Neuronal stem cell (in vitro differentiated cells): ENCODE data around the gene SEMA3A.

Experiments used
- DNase-seq: peaks from one replicate; pipeline ENCODE4 v3.0.0-alpha.2; 2013; ENCODE audit warnings: low spot score
- H2AFZ ChIP-seq: one replicate; pipeline ENCODE4 v1.6.1; 2013; ENCODE audit warnings: mild to moderate bottlenecking, low read length, inconsistent platforms
- H2AK5ac ChIP-seq: 2 replicates; pipeline ENCODE4 v1.6.1; 2013; ENCODE audit warnings: low read depth, mild to moderate bottlenecking, inconsistent platforms, low read length, moderate library complexity, mixed read lengths
- H2BK120ac ChIP-seq: 2 replicates; pipeline ENCODE4 v1.6.1; 2013; ENCODE audit warnings: low read depth, mild to moderate bottlenecking, inconsistent platforms, low read length, moderate library complexity, mixed read lengths
- H2BK12ac ChIP-seq: one replicate; pipeline ENCODE4 v1.6.1; 2013; ENCODE audit warnings: low read length, inconsistent platforms
- H2BK15ac ChIP-seq: 2 replicates; pipeline ENCODE4 v1.6.1; 2013; ENCODE audit warnings: mild to moderate bottlenecking, low read length, inconsistent platforms, mixed read lengths
- H2BK5ac ChIP-seq: one replicate; pipeline ENCODE4 v1.6.1; 2013; ENCODE audit warnings: inconsistent platforms, mild to moderate bottlenecking, low read length, moderate library complexity
- H3K14ac ChIP-seq: one replicate; pipeline ENCODE4 v1.6.1; 2013; ENCODE audit warnings: low read length, inconsistent platforms
- H3K18ac ChIP-seq: 2 replicates; pipeline ENCODE4 v1.6.1; 2013; ENCODE audit warnings: low read length, inconsistent platforms
- H3K23ac ChIP-seq: 2 replicates; pipeline ENCODE4 v1.6.1; 2013; ENCODE audit warnings: low read depth, mild to moderate bottlenecking, mixed read lengths, low read length, inconsistent platforms; ENCODE audit not compliant: poor library complexity
- H3K27ac ChIP-seq: replicated peaks from 3 replicates; pipeline ENCODE4 v1.5.1; 2013; ENCODE audit warnings: low read length, inconsistent platforms
- H3K27me3 ChIP-seq, 3 experiments: 2 replicates each; pipeline ENCODE4 v1.6.1; 2013; ENCODE audit warnings: low read length in 3 of 3, mild to moderate bottlenecking in 2 of 3, inconsistent platforms in 1 of 3, low read depth in 1 of 3, mixed read lengths in 1 of 3, moderate library complexity in 1 of 3; ENCODE audit not compliant: control insufficient read depth in 3 of 3, insufficient read depth in 3 of 3
- H3K36me3 ChIP-seq, 2 donors: replicated peaks in 1 of 2; 2 replicates each; pipeline ENCODE4 v1.6.1; 2013; ENCODE audit warnings: low read length in 2 of 2; ENCODE audit not compliant: control insufficient read depth in 2 of 2, insufficient read depth in 2 of 2
- H3K4ac ChIP-seq: 2 replicates; pipeline ENCODE4 v1.6.1; 2013; ENCODE audit warnings: inconsistent platforms, mild to moderate bottlenecking, low read length, moderate library complexity
- H3K4me1 ChIP-seq, 2 donors: 1 replicate in 1 of 2; 2 replicates in 1 of 2; pipeline ENCODE4 v1.6.1; 2013; ENCODE audit warnings: low read length in 2 of 2, low read depth in 1 of 2; ENCODE audit not compliant: control insufficient read depth in 2 of 2, insufficient read depth in 1 of 2
- H3K4me2 ChIP-seq: one replicate; pipeline ENCODE4 v1.6.1; 2013; ENCODE audit warnings: mild to moderate bottlenecking, low read length, inconsistent platforms; ENCODE audit not compliant: insufficient read depth, poor library complexity, severe bottlenecking
- H3K4me3 ChIP-seq, 2 donors: 2 replicates each; pipeline ENCODE4 v1.5.1; 2013; ENCODE audit warnings: low read length in 2 of 2, mild to moderate bottlenecking in 2 of 2, inconsistent platforms in 1 of 2, moderate library complexity in 1 of 2
- H3K79me1 ChIP-seq: one replicate; pipeline ENCODE4 v1.6.1; 2013; ENCODE audit warnings: low read depth, mild to moderate bottlenecking, inconsistent platforms, low read length, moderate library complexity
- H3K9ac ChIP-seq: one replicate; pipeline ENCODE4 v1.6.1; 2013; ENCODE audit warnings: mild to moderate bottlenecking, low read depth, low read length, inconsistent platforms; ENCODE audit not compliant: poor library complexity
- H3K9me3 ChIP-seq, 2 donors: replicated peaks in 1 of 2; 2 replicates each; pipeline versions ENCODE3 to v1.6.1; 2013; ENCODE audit warnings: low read length in 2 of 2, mild to moderate bottlenecking in 2 of 2, inconsistent platforms in 1 of 2, low read depth in 1 of 2, mixed read lengths in 1 of 2, moderate library complexity in 1 of 2; ENCODE audit not compliant: control insufficient read depth in 2 of 2, insufficient read depth in 1 of 2
- H4K8ac ChIP-seq: one replicate; pipeline ENCODE4 v1.6.1; 2013; ENCODE audit warnings: low read depth, mild to moderate bottlenecking, inconsistent platforms, low read length, moderate library complexity
- H4K91ac ChIP-seq: one replicate; pipeline ENCODE4 v1.6.1; 2013; ENCODE audit warnings: low read length, low read depth, mild to moderate bottlenecking, inconsistent platforms; ENCODE audit not compliant: poor library complexity
- WGBS, 2 donors: extraction: QIAGEN DNeasy Blood & Tissue Kit; methylation state at CpG; one replicate each; pipeline ENCODE4 v1.1.7; 2013; ENCODE audit warnings: missing lambda C conversion rate in 2 of 2, mixed read lengths in 1 of 2; ENCODE audit not compliant: insufficient read length in 2 of 2, insufficient replicate concordance in 1 of 2; ENCODE audit errors: extremely low coverage in 2 of 2; 5-methylcytosine and 5-hydroxymethylcytosine counted together

SEMA3A gene

DNA sequence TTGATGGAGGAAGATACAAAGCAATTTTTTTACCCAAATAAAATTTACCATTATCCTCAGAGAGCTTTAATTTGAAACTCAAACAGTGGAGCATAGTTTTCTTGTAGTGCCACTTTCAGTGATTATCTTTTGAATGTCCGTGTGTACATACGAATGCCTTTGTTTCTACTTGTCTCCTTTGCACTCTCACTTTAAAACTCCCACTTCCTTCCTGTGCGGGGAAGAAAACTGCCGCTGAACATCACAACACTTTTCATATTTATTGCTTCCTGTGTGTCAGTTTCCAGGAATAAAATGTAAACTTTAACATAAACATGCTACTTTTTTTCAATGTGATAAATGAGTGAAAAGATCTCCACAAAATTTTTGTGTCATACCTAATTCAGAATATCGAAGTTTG is 102.4 kb downstream of the SEMA3A start:
- Histone ChIP-seq H2AFZ (no peak overlapping the region), H3K36me3 (peaks cover 0 to 13% of the 10 kb centered on the region in 2 donors), H4K91ac (no peak overlapping the region), H2BK5ac (no peak overlapping the region), H3K18ac (no peak overlapping the region), H3K4ac (no peak overlapping the region), H2BK15ac (no peak overlapping the region), H3K27me3 (no peaks in the 10 kb centered on the region), H2AK5ac (no peak overlapping the region), H3K27ac (no peak overlapping the region), H3K9me3 (no peaks in the 10 kb centered on the region), H3K9ac (no peak overlapping the region), H2BK120ac (no peak overlapping the region), H4K8ac (no peak overlapping the region), H3K4me1 (peaks cover 0 to 4% of the 10 kb centered on the region in 2 donors), H3K4me2 (no peak overlapping the region), H3K4me3 (no peak overlapping the region), H3K23ac (no peak overlapping the region), H2BK12ac (no peak overlapping the region), H3K79me1 (no peaks in the 10 kb centered on the region), H3K14ac (no peak overlapping the region)
- no CpG with 5 or more reads among the region's 5 CpGs for WGBS, 2 donors
- DNase-seq = no peak

DNA sequence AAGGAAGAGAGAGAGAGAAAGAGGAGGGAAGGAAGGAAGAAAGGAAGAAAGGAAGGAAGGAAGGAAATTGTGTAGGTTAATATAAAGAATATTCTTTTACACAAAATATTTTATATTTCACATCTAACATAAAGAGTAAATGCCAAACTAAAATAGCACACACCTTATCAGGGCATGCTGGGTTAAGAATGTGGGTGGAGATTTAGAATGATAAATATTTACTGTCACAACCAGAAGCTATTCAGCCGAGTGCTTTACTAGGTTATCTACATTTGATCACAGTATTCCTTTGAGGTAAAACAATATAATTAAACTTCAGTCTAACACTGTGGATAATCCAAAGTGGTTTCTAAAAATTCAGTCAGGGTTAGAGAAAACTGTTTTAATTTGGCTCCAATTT is 103.3 kb downstream of the SEMA3A start:
- Histone ChIP-seq H2BK15ac (no peak overlapping the region), H2AK5ac (no peak overlapping the region), H2BK12ac (no peak overlapping the region), H3K23ac (no peak overlapping the region), H4K91ac (no peak overlapping the region), H3K4me1 (peaks cover 0 to 4% of the 10 kb centered on the region in 2 donors), H3K27ac (no peak overlapping the region), H2AFZ (no peak overlapping the region), H3K4ac (no peak overlapping the region), H3K36me3 (peaks cover 0 to 13% of the 10 kb centered on the region in 2 donors), H3K9me3 (no peaks in the 10 kb centered on the region), H2BK120ac (no peak overlapping the region), H4K8ac (no peak overlapping the region), H2BK5ac (no peak overlapping the region), H3K79me1 (no peaks in the 10 kb centered on the region), H3K14ac (no peak overlapping the region), H3K4me2 (no peak overlapping the region), H3K9ac (no peak overlapping the region), H3K27me3 (no peaks in the 10 kb centered on the region), H3K4me3 (no peak overlapping the region), H3K18ac (no peak overlapping the region)
- no peak for DNase-seq
- no CpG with 5 or more reads among the region's 1 CpG for WGBS, 2 donors

- Histone ChIP-seq H3K4ac (no peak overlapping the region), H3K9ac (no peak overlapping the region), H2AFZ (no peak overlapping the region), H2BK120ac (no peak overlapping the region), H3K18ac (no peak overlapping the region), H3K36me3 (peaks cover 0 to 13% of the 10 kb centered on the region in 2 donors), H3K9me3 (no peaks in the 10 kb centered on the region), H4K8ac (no peak overlapping the region), H3K4me1 (peaks cover 0 to 9% of the 10 kb centered on the region in 2 donors), H3K79me1 (no peaks in the 10 kb centered on the region), H3K14ac (no peak overlapping the region), H3K4me2 (no peak overlapping the region), H2BK5ac (no peak overlapping the region), H3K23ac (no peak overlapping the region), H3K4me3 (no peak overlapping the region), H3K27ac (no peak overlapping the region), H2BK12ac (no peak overlapping the region), H2BK15ac (no peak overlapping the region), H4K91ac (no peak overlapping the region), H3K27me3 (no peaks in the 10 kb centered on the region), H2AK5ac (no peak overlapping the region)
- no CpG with 5 or more reads among the region's 1 CpG for WGBS, 2 donors
- DNase-seq = no peak
Measured at GRCh38 chr7:84088802-84089201, 105.8 kb downstream of the SEMA3A start.

- no peak overlapping the region for H4K91ac ChIP-seq
- H3K9me3 ChIP-seq = peaks cover 0 to 2% of the 10 kb centered on the region in 2 donors
- H2AK5ac ChIP-seq = no peak overlapping the region
- H3K27me3 ChIP-seq = no peaks in the 10 kb centered on the region
- WGBS, 2 donors = no CpG with 5 or more reads among the region's 3 CpGs
- H3K27ac ChIP-seq = no peak overlapping the region
- no peak for DNase-seq
- no peak overlapping the region for H2BK15ac ChIP-seq
- peaks cover 0 to 9% of the 10 kb centered on the region in 2 donors for H3K4me1 ChIP-seq
- H2BK5ac ChIP-seq = no peak overlapping the region
- no peak overlapping the region for H3K14ac ChIP-seq
- no peak overlapping the region for H3K4ac ChIP-seq
- no peak overlapping the region for H3K4me2 ChIP-seq
- H2AFZ ChIP-seq = no peak overlapping the region
- H4K8ac ChIP-seq = no peak overlapping the region
- no peak overlapping the region for H3K9ac ChIP-seq
- H2BK12ac ChIP-seq = no peak overlapping the region
- H3K18ac ChIP-seq = no peak overlapping the region
- H3K4me3 ChIP-seq = no peak overlapping the region
- no peaks in the 10 kb centered on the region for H3K79me1 ChIP-seq
- peaks cover 0 to 2% of the 10 kb centered on the region in 2 donors for H3K36me3 ChIP-seq
- H3K23ac ChIP-seq = no peak overlapping the region
- H2BK120ac ChIP-seq = no peak overlapping the region
Measured at GRCh38 chr7:84085998-84086397, 108.6 kb downstream of the SEMA3A start.
